ENCODE results near the gene HEPACAM2. TPM values are rescaled to one million over a fixed set of nuclear protein-coding genes. Genes with fewer than 3 reads are reported as not detected.

HEPACAM2 gene
- total and polyA plus RNA-seq, 2 of the 8 experiments (the other 6 are each of a cell fraction or from before 2014, with no cell fraction given), result not detected

GRCh38 chr7:93212881-93213280 lies 13.4 kb downstream of the HEPACAM2 start:
- H2AFZ ChIP-seq (ENCODE audit: low read length), result no peak overlapping the region
- no peak overlapping the region for H2BK15ac ChIP-seq (ENCODE audit: low read length)
- H2BK12ac ChIP-seq (ENCODE audit: low read depth, low read length), result no peak overlapping the region
- no peaks in the 10 kb centered on the region for H3K27me3 ChIP-seq (replicated peaks in 1 of 4; ENCODE audit: control insufficient read depth in 3 of 4, extremely low read depth in 1 of 4, insufficient read depth in 3 of 4, low read length in 3 of 4)
- H4K8ac ChIP-seq (ENCODE audit: extremely low read depth, insufficient read depth, low read length), result no peak overlapping the region
- 75% methylated on average over 1 of the region's 1 CpG; no CpG with 5 or more reads in 1 of the 2 experiments for WGBS, 2 experiments (ENCODE audit: extremely low coverage in 1 of 2, insufficient coverage in 1 of 2, insufficient read length in 1 of 2, insufficient replicate concordance in 2 of 2, low coverage in 1 of 2, low lambda C conversion rate in 2 of 2, missing lambda C conversion rate in 1 of 2)
- no peak overlapping the region for H2BK120ac ChIP-seq (replicated peaks; ENCODE audit: low read depth, low read length)
- H2BK20ac ChIP-seq (ENCODE audit: low read length), result no peak overlapping the region
- no peaks in the 10 kb centered on the region for H3K36me3 ChIP-seq (ENCODE audit: control insufficient read depth in 2 of 4, insufficient read depth in 4 of 4, low read length in 3 of 4)
- H4K5ac ChIP-seq (ENCODE audit: insufficient read length, low read depth, low read length), result no peak overlapping the region
- no peak overlapping the region for H3K56ac ChIP-seq (replicated peaks; ENCODE audit: insufficient read length, low read depth, low read length)
- no peak for TF ChIP-seq ATF2 (IDR thresholded peaks at IDR 0.05; ENCODE audit: low read length)
- no peak for TF ChIP-seq TCF12 (IDR thresholded peaks at IDR 0.05; ENCODE audit: low read depth, low read length)
- TF ChIP-seq TEAD4 (IDR thresholded peaks at IDR 0.05; ENCODE audit: low read depth, low read length), result no peak
- no peak for TF ChIP-seq POU5F1 (IDR thresholded peaks at IDR 0.05; ENCODE audit: low read depth, low read length)
- no peak for TF ChIP-seq CBX5 (IDR thresholded peaks at IDR 0.05; ENCODE audit: low read depth, low read length)
- H3K23ac ChIP-seq (ENCODE audit: insufficient read length), result no peak overlapping the region
- no peak overlapping the region for H2AK5ac ChIP-seq (ENCODE audit: low read depth, low read length)
- no peaks in the 10 kb centered on the region for H3K4me1 ChIP-seq (replicated peaks in 1 of 4; ENCODE audit: control insufficient read depth in 3 of 4, insufficient read depth in 4 of 4, low read length in 3 of 4)
- FAIRE-seq (no peak), DNase-seq (ENCODE audit: low read depth in 1 of 2, low spot score in 2 of 2) (no peak)
- no peak overlapping the region for H3K14ac ChIP-seq (ENCODE audit: insufficient read length)
- H4K91ac ChIP-seq (replicated peaks; ENCODE audit: insufficient read length, low read length), result no peak overlapping the region
- no peak overlapping the region for H3K9ac ChIP-seq (replicated peaks in 1 of 4; ENCODE audit: extremely low read depth in 1 of 4, low read depth in 3 of 4, low read length in 3 of 4)
- no peaks in the 10 kb centered on the region for H3K9me3 ChIP-seq (ENCODE audit: insufficient read depth in 2 of 2, low read depth in 1 of 2, low read length in 1 of 2)
- ChIA-PET CTCF (ENCODE audit: partially characterized antibody) (interaction anchor here (0.6 to 1.5 kb wide), 3 partner anchors 15 to 685 kb away, joined by 3 to 4 read pairs (median 3); no protein-coding TSS in a partner anchor), POLR2A (ENCODE audit: partially characterized antibody) (no interaction called here)
- no peak overlapping the region for H3K4me2 ChIP-seq (ENCODE audit: insufficient read depth in 1 of 2, low read depth in 2 of 2, low read length in 2 of 2)
- H4K20me1 ChIP-seq (replicated peaks in 1 of 2; ENCODE audit: control insufficient read depth in 1 of 2, insufficient read depth in 2 of 2, low read length in 2 of 2), result no peaks in the 10 kb centered on the region
- no peaks in the 10 kb centered on the region for H3K79me1 ChIP-seq (ENCODE audit: low read depth, low read length)
- H3K79me2 ChIP-seq (ENCODE audit: control insufficient read depth in 1 of 2, insufficient read depth in 2 of 2, low read length in 2 of 2), result no peaks in the 10 kb centered on the region
- H3K23me2 ChIP-seq (ENCODE audit: low read depth, low read length), result no peaks in the 10 kb centered on the region
- H3K4me3 ChIP-seq (ENCODE audit: extremely low read depth in 1 of 4, insufficient read depth in 2 of 4, low read depth in 3 of 4, low read length in 4 of 4), result no peak overlapping the region
- no peak overlapping the region for H3K4ac ChIP-seq (replicated peaks; ENCODE audit: insufficient read length, low read depth, low read length)
- H3K18ac ChIP-seq (ENCODE audit: extremely low read depth, low read length), result no peak overlapping the region
- no peak overlapping the region for H2BK5ac ChIP-seq (ENCODE audit: low read depth, low read length)
- H3K27ac ChIP-seq (ENCODE audit: low read depth, low read length), result no peak overlapping the region
